Muscle layer of duodenum (tissue), 2 donors: ENCODE measurements around the gene TNFSF4.

Experiments
- H3K27ac ChIP-seq: one replicate; pipeline ENCODE4 v1.7.0; 2013; ENCODE audit warnings: mild to moderate bottlenecking, low read length
- H3K27me3 ChIP-seq: one replicate; pipeline ENCODE4 v1.7.0; 2013; ENCODE audit warnings: low read depth, mild to moderate bottlenecking, control low read depth, low read length
- H3K36me3 ChIP-seq, 2 donors: one replicate each; pipeline ENCODE4 v1.7.0; 2013; ENCODE audit warnings: low read length in 2 of 2, control low read depth in 1 of 2, mild to moderate bottlenecking in 1 of 2; ENCODE audit not compliant: insufficient read depth in 2 of 2, control insufficient read depth in 1 of 2
- H3K4me1 ChIP-seq, 2 donors: one replicate each; pipeline ENCODE4 v1.7.0; 2013; ENCODE audit warnings: low read length in 2 of 2, mild to moderate bottlenecking in 2 of 2, control low read depth in 1 of 2, moderate library complexity in 1 of 2; ENCODE audit not compliant: insufficient read depth in 2 of 2, control insufficient read depth in 1 of 2
- H3K4me3 ChIP-seq, 2 donors: one replicate each; pipeline ENCODE4 v1.7.0; 2013; ENCODE audit warnings: low read length in 2 of 2, low read depth in 1 of 2, mild to moderate bottlenecking in 1 of 2
- H3K9me3 ChIP-seq, 2 donors: one replicate each; pipeline ENCODE4 v1.7.0; 2013; ENCODE audit warnings: low read length in 2 of 2, control low read depth in 1 of 2, mild to moderate bottlenecking in 1 of 2; ENCODE audit not compliant: control insufficient read depth in 1 of 2
- donor health status: healthy.

TNFSF4 gene

GRCh38 chr1:173190101-173190936 is 16.8 kb downstream of the TNFSF4 start:
- Histone ChIP-seq H3K36me3 (no peaks in the 10 kb centered on the region), H3K4me1 (peaks cover 8 to 11% of the 10 kb centered on the region in 2 donors), H3K9me3 (no peaks in the 10 kb centered on the region), H3K4me3 (no peak overlapping the region), H3K27me3 (no peaks in the 10 kb centered on the region), H3K27ac (peak overlapping the region; percentile 10)

- Histone ChIP-seq H3K9me3 (no peaks in the 10 kb centered on the region), H3K4me1 (peaks cover 8 to 15% of the 10 kb centered on the region in 2 donors), H3K27me3 (no peaks in the 10 kb centered on the region), H3K4me3 (no peak overlapping the region), H3K36me3 (no peaks in the 10 kb centered on the region), H3K27ac (no peak overlapping the region)
Measured at GRCh38 chr1:173187671-173188237, 19.4 kb downstream of the TNFSF4 start.

- Histone ChIP-seq H3K27me3 (no peaks in the 10 kb centered on the region), H3K36me3 (no peaks in the 10 kb centered on the region), H3K27ac (no peak overlapping the region), H3K4me1 (peaks cover 0 to 4% of the 10 kb centered on the region in 2 donors), H3K9me3 (no peaks in the 10 kb centered on the region), H3K4me3 (no peak overlapping the region)
Measured at GRCh38 chr1:173181791-173182190, 25.3 kb downstream of the TNFSF4 start.

- no peaks in the 10 kb centered on the region for H3K27me3 ChIP-seq
- H3K4me1 ChIP-seq, result no peaks in the 10 kb centered on the region
- no peaks in the 10 kb centered on the region for H3K36me3 ChIP-seq
- peaks cover 0 to under 1% of the 10 kb centered on the region in 2 donors for H3K9me3 ChIP-seq
- H3K4me3 ChIP-seq, result no peak overlapping the region
- no peak overlapping the region for H3K27ac ChIP-seq
Measured at GRCh38 chr1:173176246-173176645, 30.9 kb downstream of the TNFSF4 start.

- no peaks in the 10 kb centered on the region for H3K36me3 ChIP-seq
- H3K27ac ChIP-seq, result no peak overlapping the region
- H3K4me1 ChIP-seq, result no peaks in the 10 kb centered on the region
- H3K4me3 ChIP-seq, result no peak overlapping the region
- peaks cover 4 to 7% of the 10 kb centered on the region in 2 donors for H3K9me3 ChIP-seq
- H3K27me3 ChIP-seq, result no peaks in the 10 kb centered on the region
Measured at GRCh38 chr1:173175514-173176145, 31.5 kb downstream of the TNFSF4 start.

- H3K9me3 ChIP-seq, result peaks cover 4 to 8% of the 10 kb centered on the region in 2 donors
- no peak overlapping the region for H3K4me3 ChIP-seq
Measured at GRCh38 chr1:173173388-173173787, 33.7 kb downstream of the TNFSF4 start.

GRCh38 chr1:173171152-173171551 is 36.0 kb downstream of the TNFSF4 start:
- no peaks in the 10 kb centered on the region for H3K36me3 ChIP-seq
- H3K4me1 ChIP-seq, result no peaks in the 10 kb centered on the region
- peaks cover 4 to 8% of the 10 kb centered on the region in 2 donors for H3K9me3 ChIP-seq
- no peak overlapping the region for H3K27ac ChIP-seq
- H3K27me3 ChIP-seq, result no peaks in the 10 kb centered on the region
- no peak overlapping the region for H3K4me3 ChIP-seq

More at GRCh38 chr1:173173388-173173787, 33.7 kb downstream of the TNFSF4 start:
- H3K36me3 ChIP-seq, result no peaks in the 10 kb centered on the region
- H3K27me3 ChIP-seq, result no peaks in the 10 kb centered on the region
- H3K4me1 ChIP-seq, result no peaks in the 10 kb centered on the region
- no peak overlapping the region for H3K27ac ChIP-seq

- Histone ChIP-seq H3K27me3 (no peaks in the 10 kb centered on the region), H3K9me3 (peaks cover 4 to 8% of the 10 kb centered on the region in 2 donors), H3K4me1 (no peaks in the 10 kb centered on the region), H3K4me3 (no peak overlapping the region), H3K27ac (no peak overlapping the region), H3K36me3 (no peaks in the 10 kb centered on the region)
Measured at GRCh38 chr1:173168941-173169340, 38.2 kb downstream of the TNFSF4 start.

GRCh38 chr1:173164686-173165085 is 42.4 kb downstream of the TNFSF4 start:
- Histone ChIP-seq H3K27me3 (no peaks in the 10 kb centered on the region), H3K36me3 (no peaks in the 10 kb centered on the region), H3K4me3 (no peak overlapping the region), H3K9me3 (no peaks in the 10 kb centered on the region), H3K4me1 (no peaks in the 10 kb centered on the region), H3K27ac (no peak overlapping the region)

GRCh38 chr1:173164178-173164577 is 43.0 kb downstream of the TNFSF4 start:
- no peaks in the 10 kb centered on the region for H3K27me3 ChIP-seq
- no peaks in the 10 kb centered on the region for H3K9me3 ChIP-seq
- no peaks in the 10 kb centered on the region for H3K36me3 ChIP-seq
- H3K4me1 ChIP-seq, result no peaks in the 10 kb centered on the region
- H3K4me3 ChIP-seq, result no peak overlapping the region
- no peak overlapping the region for H3K27ac ChIP-seq

GRCh38 chr1:173163222-173163621 is 43.9 kb downstream of the TNFSF4 start:
- H3K4me3 ChIP-seq, result no peak overlapping the region
- no peaks in the 10 kb centered on the region for H3K27me3 ChIP-seq

More at GRCh38 chr1:173163222-173163621, 43.9 kb downstream of the TNFSF4 start:
- Histone ChIP-seq H3K27ac (no peak overlapping the region), H3K36me3 (no peaks in the 10 kb centered on the region), H3K4me1 (no peaks in the 10 kb centered on the region), H3K9me3 (no peaks in the 10 kb centered on the region)
